ENCODE data around the gene IDH2.

DNA sequence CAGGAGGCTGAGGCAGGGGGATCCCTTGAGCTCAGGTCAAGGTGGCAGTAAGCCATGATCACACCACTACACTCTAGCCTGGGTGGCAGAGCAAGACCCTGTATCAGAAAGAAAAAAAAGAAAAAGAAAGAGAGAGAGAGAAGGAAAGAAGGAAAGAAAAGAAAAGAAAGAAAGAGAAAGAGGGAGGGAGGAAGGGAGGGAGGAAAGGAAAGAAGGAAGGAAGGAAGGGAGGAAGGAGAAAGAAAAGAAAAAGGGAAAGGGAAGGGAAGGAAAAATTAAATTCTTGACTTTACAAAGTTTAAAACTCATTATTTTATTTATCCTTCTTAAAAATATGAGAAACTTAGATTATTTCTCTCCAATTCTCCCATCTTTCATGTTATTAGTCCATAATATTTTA is 17.1 kb upstream of the IDH2 start:
- TF ChIP-seq JUND (IDR thresholded peaks at IDR 0.05): no peak
- TF ChIP-seq, protein P1, sequence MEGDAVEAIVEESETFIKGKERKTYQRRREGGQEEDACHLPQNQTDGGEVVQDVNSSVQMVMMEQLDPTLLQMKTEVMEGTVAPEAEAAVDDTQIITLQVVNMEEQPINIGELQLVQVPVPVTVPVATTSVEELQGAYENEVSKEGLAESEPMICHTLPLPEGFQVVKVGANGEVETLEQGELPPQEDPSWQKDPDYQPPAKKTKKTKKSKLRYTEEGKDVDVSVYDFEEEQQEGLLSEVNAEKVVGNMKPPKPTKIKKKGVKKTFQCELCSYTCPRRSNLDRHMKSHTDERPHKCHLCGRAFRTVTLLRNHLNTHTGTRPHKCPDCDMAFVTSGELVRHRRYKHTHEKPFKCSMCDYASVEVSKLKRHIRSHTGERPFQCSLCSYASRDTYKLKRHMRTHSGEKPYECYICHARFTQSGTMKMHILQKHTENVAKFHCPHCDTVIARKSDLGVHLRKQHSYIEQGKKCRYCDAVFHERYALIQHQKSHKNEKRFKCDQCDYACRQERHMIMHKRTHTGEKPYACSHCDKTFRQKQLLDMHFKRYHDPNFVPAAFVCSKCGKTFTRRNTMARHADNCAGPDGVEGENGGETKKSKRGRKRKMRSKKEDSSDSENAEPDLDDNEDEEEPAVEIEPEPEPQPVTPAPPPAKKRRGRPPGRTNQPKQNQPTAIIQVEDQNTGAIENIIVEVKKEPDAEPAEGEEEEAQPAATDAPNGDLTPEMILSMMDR (IDR thresholded peaks at IDR 0.05; ENCODE audit: low read depth, low read length, missing input control): no peak
- TF ChIP-seq SP1 (IDR thresholded peaks at IDR 0.05): no peak
- TF ChIP-seq, protein P2, sequence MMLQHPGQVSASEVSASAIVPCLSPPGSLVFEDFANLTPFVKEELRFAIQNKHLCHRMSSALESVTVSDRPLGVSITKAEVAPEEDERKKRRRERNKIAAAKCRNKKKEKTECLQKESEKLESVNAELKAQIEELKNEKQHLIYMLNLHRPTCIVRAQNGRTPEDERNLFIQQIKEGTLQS (IDR thresholded peaks at IDR 0.05): no peak
- TF ChIP-seq FOXA2 (IDR thresholded peaks at IDR 0.05): no peak
- TF ChIP-seq, protein P3, sequence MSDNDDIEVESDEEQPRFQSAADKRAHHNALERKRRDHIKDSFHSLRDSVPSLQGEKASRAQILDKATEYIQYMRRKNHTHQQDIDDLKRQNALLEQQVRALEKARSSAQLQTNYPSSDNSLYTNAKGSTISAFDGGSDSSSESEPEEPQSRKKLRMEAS (IDR thresholded peaks at IDR 0.05): no peak
- no peak for TF ChIP-seq HNF4A (conservative IDR thresholded peaks at IDR 0.05)
- TF ChIP-seq YY1 (IDR thresholded peaks at IDR 0.05): no peak
- TF ChIP-seq, protein P4, sequence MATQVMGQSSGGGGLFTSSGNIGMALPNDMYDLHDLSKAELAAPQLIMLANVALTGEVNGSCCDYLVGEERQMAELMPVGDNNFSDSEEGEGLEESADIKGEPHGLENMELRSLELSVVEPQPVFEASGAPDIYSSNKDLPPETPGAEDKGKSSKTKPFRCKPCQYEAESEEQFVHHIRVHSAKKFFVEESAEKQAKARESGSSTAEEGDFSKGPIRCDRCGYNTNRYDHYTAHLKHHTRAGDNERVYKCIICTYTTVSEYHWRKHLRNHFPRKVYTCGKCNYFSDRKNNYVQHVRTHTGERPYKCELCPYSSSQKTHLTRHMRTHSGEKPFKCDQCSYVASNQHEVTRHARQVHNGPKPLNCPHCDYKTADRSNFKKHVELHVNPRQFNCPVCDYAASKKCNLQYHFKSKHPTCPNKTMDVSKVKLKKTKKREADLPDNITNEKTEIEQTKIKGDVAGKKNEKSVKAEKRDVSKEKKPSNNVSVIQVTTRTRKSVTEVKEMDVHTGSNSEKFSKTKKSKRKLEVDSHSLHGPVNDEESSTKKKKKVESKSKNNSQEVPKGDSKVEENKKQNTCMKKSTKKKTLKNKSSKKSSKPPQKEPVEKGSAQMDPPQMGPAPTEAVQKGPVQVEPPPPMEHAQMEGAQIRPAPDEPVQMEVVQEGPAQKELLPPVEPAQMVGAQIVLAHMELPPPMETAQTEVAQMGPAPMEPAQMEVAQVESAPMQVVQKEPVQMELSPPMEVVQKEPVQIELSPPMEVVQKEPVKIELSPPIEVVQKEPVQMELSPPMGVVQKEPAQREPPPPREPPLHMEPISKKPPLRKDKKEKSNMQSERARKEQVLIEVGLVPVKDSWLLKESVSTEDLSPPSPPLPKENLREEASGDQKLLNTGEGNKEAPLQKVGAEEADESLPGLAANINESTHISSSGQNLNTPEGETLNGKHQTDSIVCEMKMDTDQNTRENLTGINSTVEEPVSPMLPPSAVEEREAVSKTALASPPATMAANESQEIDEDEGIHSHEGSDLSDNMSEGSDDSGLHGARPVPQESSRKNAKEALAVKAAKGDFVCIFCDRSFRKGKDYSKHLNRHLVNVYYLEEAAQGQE (IDR thresholded peaks at IDR 0.05): no peak
- no peak for TF ChIP-seq FOXA1 (IDR thresholded peaks at IDR 0.05)
- TF ChIP-seq, protein P5, sequence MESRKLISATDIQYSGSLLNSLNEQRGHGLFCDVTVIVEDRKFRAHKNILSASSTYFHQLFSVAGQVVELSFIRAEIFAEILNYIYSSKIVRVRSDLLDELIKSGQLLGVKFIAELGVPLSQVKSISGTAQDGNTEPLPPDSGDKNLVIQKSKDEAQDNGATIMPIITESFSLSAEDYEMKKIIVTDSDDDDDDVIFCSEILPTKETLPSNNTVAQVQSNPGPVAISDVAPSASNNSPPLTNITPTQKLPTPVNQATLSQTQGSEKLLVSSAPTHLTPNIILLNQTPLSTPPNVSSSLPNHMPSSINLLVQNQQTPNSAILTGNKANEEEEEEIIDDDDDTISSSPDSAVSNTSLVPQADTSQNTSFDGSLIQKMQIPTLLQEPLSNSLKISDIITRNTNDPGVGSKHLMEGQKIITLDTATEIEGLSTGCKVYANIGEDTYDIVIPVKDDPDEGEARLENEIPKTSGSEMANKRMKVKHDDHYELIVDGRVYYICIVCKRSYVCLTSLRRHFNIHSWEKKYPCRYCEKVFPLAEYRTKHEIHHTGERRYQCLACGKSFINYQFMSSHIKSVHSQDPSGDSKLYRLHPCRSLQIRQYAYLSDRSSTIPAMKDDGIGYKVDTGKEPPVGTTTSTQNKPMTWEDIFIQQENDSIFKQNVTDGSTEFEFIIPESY (IDR thresholded peaks at IDR 0.05): no peak
- no peak for TF ChIP-seq HNF4G (IDR thresholded peaks at IDR 0.05)
- no peak for TF ChIP-seq TAF1 (conservative IDR thresholded peaks at IDR 0.05)
- TF ChIP-seq EGR1 (IDR thresholded peaks at IDR 0.05; ENCODE audit: low read depth in 2 of 2): no peak

Data from liver (tissue), 3 donors.